Body of pancreas (tissue), 4 donors: ENCODE measurements around the gene KCNK10.

Experiments
- POLR2A ChIP-seq, 3 donors: fragments of 450-650 bp; IDR thresholded peaks; one replicate each; pipeline ENCODE4 v1.6.1; 2016; ENCODE audit warnings: antibody characterized with exemption in 3 of 3, mild to moderate bottlenecking in 2 of 3
- TF ChIP-seq, protein P1 (sequence below), 7 experiments: fragments of 450-650 bp in 4 of 7; fragments of 200-600 bp in 3 of 7; sonication (generic) in 3 of 7; IDR thresholded peaks; one replicate each; pipeline ENCODE4 v1.5.1; 2016 to 2019; ENCODE audit warnings: antibody characterized with exemption in 7 of 7

DNA sequence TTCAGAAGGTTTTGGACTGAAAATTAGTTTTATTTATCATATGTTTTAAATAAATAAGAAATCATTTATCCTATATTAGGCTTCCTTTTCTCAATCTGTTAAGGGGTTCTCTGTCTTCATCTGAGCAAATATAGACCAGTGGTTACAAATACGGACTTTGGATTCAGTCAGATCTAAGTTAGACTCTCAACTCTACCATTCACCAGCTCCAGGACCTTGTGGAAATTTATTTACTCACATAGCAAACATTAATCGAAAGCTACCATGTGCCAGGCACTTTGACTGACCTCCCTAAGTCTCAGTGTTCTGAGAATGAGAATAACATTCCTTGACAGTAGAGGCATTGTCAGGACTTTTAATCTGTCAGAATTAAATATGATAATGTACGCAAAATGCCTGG is 22.3 kb downstream of the KCNK10 start:
- no peak for TF ChIP-seq POLR2A (IDR thresholded peaks at IDR 0.05)
- TF ChIP-seq, protein P1, sequence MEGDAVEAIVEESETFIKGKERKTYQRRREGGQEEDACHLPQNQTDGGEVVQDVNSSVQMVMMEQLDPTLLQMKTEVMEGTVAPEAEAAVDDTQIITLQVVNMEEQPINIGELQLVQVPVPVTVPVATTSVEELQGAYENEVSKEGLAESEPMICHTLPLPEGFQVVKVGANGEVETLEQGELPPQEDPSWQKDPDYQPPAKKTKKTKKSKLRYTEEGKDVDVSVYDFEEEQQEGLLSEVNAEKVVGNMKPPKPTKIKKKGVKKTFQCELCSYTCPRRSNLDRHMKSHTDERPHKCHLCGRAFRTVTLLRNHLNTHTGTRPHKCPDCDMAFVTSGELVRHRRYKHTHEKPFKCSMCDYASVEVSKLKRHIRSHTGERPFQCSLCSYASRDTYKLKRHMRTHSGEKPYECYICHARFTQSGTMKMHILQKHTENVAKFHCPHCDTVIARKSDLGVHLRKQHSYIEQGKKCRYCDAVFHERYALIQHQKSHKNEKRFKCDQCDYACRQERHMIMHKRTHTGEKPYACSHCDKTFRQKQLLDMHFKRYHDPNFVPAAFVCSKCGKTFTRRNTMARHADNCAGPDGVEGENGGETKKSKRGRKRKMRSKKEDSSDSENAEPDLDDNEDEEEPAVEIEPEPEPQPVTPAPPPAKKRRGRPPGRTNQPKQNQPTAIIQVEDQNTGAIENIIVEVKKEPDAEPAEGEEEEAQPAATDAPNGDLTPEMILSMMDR (IDR thresholded peaks at IDR 0.05): no peak
